Measurements from ENCODE around the gene C22orf42. TPM values are rescaled to one million over a fixed set of nuclear protein-coding genes. Genes with fewer than 3 reads are reported as not detected.

C22orf42 gene
- polyA plus RNA-seq, 2 of the 4 experiments (the other 2 are of a cell fraction): not detected

DNA sequence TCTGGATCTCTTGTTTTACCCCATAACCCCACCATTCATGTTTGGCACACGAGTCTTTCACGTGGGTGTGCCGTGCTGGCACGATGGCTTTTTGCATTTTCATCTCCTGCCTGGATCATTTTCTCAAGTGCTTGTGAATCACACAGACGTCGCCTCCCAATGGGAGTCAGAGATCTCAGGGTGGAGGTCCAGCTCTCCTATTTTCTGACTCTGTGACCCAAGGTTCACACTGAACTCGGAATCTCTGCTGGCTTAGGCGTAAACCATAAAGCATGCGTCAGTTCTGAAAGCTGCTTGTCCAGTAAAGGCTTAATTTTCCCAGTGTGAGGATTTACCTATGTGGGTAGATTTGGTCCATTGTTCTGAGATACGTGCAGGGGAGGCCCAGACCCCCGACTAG, 16.0 kb upstream of the C22orf42 start:
- no peak overlapping the region for H3K4me3 ChIP-seq
- ChIA-PET CTCF (no interaction called here), POLR2A (no interaction called here)
- H3K4me2 ChIP-seq: no peak overlapping the region
- TF ChIP-seq FOSB (CRISPR knock-in tag; IDR thresholded peaks at IDR 0.05): no peak
- no peak for TF ChIP-seq PHF8 (IDR thresholded peaks at IDR 0.05; ENCODE audit: borderline replicate concordance, low read depth)
- TF ChIP-seq GATA3 (IDR thresholded peaks at IDR 0.05; ENCODE audit: borderline replicate concordance): no peak
- TF ChIP-seq, protein P1, sequence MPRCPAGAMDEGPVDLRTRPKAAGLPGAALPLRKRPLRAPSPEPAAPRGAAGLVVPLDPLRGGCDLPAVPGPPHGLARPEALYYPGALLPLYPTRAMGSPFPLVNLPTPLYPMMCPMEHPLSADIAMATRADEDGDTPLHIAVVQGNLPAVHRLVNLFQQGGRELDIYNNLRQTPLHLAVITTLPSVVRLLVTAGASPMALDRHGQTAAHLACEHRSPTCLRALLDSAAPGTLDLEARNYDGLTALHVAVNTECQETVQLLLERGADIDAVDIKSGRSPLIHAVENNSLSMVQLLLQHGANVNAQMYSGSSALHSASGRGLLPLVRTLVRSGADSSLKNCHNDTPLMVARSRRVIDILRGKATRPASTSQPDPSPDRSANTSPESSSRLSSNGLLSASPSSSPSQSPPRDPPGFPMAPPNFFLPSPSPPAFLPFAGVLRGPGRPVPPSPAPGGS (IDR thresholded peaks at IDR 0.05): no peak
- no peak for TF ChIP-seq KDM5A (IDR thresholded peaks at IDR 0.05)
- no peak for TF ChIP-seq POLR2A (IDR thresholded peaks at IDR 0.05; ENCODE audit: low read length)
- no peak for TF ChIP-seq HMGXB4 (CRISPR knock-in tag; IDR thresholded peaks at IDR 0.05; ENCODE audit: borderline replicate concordance)
- no peak for TF ChIP-seq ZFP36 (IDR thresholded peaks at IDR 0.05; ENCODE audit: borderline replicate concordance, partially characterized antibody)
- TF ChIP-seq POLR2AphosphoS2 (conservative IDR thresholded peaks at IDR 0.05; ENCODE audit: low read length): no peak
- no peak for TF ChIP-seq RCOR1 (IDR thresholded peaks at IDR 0.05; ENCODE audit: low read depth, low read length)
- TF ChIP-seq, protein P2, sequence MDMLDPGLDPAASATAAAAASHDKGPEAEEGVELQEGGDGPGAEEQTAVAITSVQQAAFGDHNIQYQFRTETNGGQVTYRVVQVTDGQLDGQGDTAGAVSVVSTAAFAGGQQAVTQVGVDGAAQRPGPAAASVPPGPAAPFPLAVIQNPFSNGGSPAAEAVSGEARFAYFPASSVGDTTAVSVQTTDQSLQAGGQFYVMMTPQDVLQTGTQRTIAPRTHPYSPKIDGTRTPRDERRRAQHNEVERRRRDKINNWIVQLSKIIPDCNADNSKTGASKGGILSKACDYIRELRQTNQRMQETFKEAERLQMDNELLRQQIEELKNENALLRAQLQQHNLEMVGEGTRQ (IDR thresholded peaks at IDR 0.05): no peak
- TF ChIP-seq, protein P3, sequence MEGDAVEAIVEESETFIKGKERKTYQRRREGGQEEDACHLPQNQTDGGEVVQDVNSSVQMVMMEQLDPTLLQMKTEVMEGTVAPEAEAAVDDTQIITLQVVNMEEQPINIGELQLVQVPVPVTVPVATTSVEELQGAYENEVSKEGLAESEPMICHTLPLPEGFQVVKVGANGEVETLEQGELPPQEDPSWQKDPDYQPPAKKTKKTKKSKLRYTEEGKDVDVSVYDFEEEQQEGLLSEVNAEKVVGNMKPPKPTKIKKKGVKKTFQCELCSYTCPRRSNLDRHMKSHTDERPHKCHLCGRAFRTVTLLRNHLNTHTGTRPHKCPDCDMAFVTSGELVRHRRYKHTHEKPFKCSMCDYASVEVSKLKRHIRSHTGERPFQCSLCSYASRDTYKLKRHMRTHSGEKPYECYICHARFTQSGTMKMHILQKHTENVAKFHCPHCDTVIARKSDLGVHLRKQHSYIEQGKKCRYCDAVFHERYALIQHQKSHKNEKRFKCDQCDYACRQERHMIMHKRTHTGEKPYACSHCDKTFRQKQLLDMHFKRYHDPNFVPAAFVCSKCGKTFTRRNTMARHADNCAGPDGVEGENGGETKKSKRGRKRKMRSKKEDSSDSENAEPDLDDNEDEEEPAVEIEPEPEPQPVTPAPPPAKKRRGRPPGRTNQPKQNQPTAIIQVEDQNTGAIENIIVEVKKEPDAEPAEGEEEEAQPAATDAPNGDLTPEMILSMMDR (IDR thresholded peaks at IDR 0.05): no peak
- no peak for TF ChIP-seq RFX5 (IDR thresholded peaks at IDR 0.05)
- no peak for TF ChIP-seq EP300 (IDR thresholded peaks at IDR 0.05)
- TF ChIP-seq HOXA7 (CRISPR knock-in tag; IDR thresholded peaks at IDR 0.05): no peak
- TF ChIP-seq, protein P4, sequence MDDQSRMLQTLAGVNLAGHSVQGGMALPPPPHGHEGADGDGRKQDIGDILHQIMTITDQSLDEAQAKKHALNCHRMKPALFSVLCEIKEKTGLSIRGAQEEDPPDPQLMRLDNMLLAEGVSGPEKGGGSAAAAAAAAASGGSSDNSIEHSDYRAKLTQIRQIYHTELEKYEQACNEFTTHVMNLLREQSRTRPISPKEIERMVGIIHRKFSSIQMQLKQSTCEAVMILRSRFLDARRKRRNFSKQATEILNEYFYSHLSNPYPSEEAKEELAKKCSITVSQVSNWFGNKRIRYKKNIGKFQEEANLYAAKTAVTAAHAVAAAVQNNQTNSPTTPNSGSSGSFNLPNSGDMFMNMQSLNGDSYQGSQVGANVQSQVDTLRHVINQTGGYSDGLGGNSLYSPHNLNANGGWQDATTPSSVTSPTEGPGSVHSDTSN (IDR thresholded peaks at IDR 0.05): no peak
- TF ChIP-seq CBX2 (IDR thresholded peaks at IDR 0.05; ENCODE audit: borderline replicate concordance, low read depth): no peak
- TF ChIP-seq JUNB (IDR thresholded peaks at IDR 0.05): no peak
- no peak for TF ChIP-seq NR3C1 (IDR thresholded peaks at IDR 0.05)
- TF ChIP-seq FOXS1 (CRISPR knock-in tag; IDR thresholded peaks at IDR 0.05): no peak
- no peaks in the 10 kb centered on the region for H3K9me3 ChIP-seq
- FAIRE-seq: no peak
- 66% methylated on average over 9 of the region's 11 CpGs for WGBS (ENCODE audit: missing lambda C conversion rate)
- no peak for DNase-seq (ENCODE audit: low read depth in 1 of 2, low spot score in 1 of 2)
- no peak for ATAC-seq
- no peak overlapping the region for H3K27ac ChIP-seq
- H3K4me1 ChIP-seq: no peaks in the 10 kb centered on the region

GRCh38 chr22:32165681-32166080, 6.6 kb upstream of the C22orf42 start:
- no peak for DNase-seq (ENCODE audit: low read depth in 1 of 2, low spot score in 1 of 2)
- Histone ChIP-seq H3K4me2 (no peak overlapping the region), H3K4me3 (no peak overlapping the region), H3K27ac (no peak overlapping the region), H3K4me1 (no peaks in the 10 kb centered on the region), H3K9me3 (no peaks in the 10 kb centered on the region)
- 46% methylated on average over 6 of the region's 6 CpGs for WGBS (ENCODE audit: missing lambda C conversion rate)
- ChIA-PET POLR2A (no interaction called here), CTCF (interaction anchor here (1.0 kb wide), 1 partner anchor 50 kb away, joined by 3 read pairs; no protein-coding TSS in a partner anchor)
- no peak for ATAC-seq
- no peak for FAIRE-seq
- TF ChIP-seq, protein P5, sequence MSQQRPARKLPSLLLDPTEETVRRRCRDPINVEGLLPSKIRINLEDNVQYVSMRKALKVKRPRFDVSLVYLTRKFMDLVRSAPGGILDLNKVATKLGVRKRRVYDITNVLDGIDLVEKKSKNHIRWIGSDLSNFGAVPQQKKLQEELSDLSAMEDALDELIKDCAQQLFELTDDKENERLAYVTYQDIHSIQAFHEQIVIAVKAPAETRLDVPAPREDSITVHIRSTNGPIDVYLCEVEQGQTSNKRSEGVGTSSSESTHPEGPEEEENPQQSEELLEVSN (IDR thresholded peaks at IDR 0.05; ENCODE audit: borderline replicate concordance, low read depth): no peak
- no peak for TF ChIP-seq NPAS2 (CRISPR knock-in tag; IDR thresholded peaks at IDR 0.05; ENCODE audit: borderline replicate concordance)
- TF ChIP-seq PHF8 (IDR thresholded peaks at IDR 0.05; ENCODE audit: borderline replicate concordance, low read depth): no peak
- TF ChIP-seq CHD4 (IDR thresholded peaks at IDR 0.05; ENCODE audit: borderline replicate concordance): no peak
- TF ChIP-seq, protein P6, sequence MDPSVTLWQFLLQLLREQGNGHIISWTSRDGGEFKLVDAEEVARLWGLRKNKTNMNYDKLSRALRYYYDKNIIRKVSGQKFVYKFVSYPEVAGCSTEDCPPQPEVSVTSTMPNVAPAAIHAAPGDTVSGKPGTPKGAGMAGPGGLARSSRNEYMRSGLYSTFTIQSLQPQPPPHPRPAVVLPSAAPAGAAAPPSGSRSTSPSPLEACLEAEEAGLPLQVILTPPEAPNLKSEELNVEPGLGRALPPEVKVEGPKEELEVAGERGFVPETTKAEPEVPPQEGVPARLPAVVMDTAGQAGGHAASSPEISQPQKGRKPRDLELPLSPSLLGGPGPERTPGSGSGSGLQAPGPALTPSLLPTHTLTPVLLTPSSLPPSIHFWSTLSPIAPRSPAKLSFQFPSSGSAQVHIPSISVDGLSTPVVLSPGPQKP (IDR thresholded peaks at IDR 0.05; ENCODE audit: low read depth, low read length): no peak
- no peak for TF ChIP-seq TFCP2L1 (CRISPR knock-in tag; IDR thresholded peaks at IDR 0.05)
- no peak for TF ChIP-seq HOXB13 (CRISPR knock-in tag; IDR thresholded peaks at IDR 0.05; ENCODE audit: low read depth)
- TF ChIP-seq MAFK (IDR thresholded peaks at IDR 0.05; ENCODE audit: partially characterized antibody): no peak
- TF ChIP-seq ZC3H11A (IDR thresholded peaks at IDR 0.05): no peak
- no peak for TF ChIP-seq GATA3 (IDR thresholded peaks at IDR 0.05; ENCODE audit: borderline replicate concordance)
- no peak for TF ChIP-seq TP53 (CRISPR knock-in tag; IDR thresholded peaks at IDR 0.05)
- TF ChIP-seq ATOH8 (CRISPR knock-in tag; IDR thresholded peaks at IDR 0.05; ENCODE audit: low read depth): no peak
- TF ChIP-seq RARB (CRISPR knock-in tag; IDR thresholded peaks at IDR 0.05): no peak
